ENCODE data around the gene FSIP1. TPM values are rescaled to one million over a fixed set of nuclear protein-coding genes. Genes with fewer than 3 reads are reported as not detected.
"Not testable (repeated sequence)": the region's sequence is repeated elsewhere in the genome, so short reads cannot be mapped to it uniquely, and the experiment has no call there.

FSIP1 gene
- total RNA-seq = 0.85 TPM

- intact Hi-C loops (cut with DNase I) = no loop called here
- ATAC-seq = peak; percentile 99
Measured at GRCh38 chr15:39782441-39783138, at the start of gene FSIP1. Gene FSIP1 (minus strand): TSS chr15:39782841. CDS start chr15:39776524, 6,317 bp downstream.

GRCh38 chr15:39830166-39830565 lies 47.5 kb upstream of the FSIP1 start:
- intact Hi-C loops (cut with DNase I) = no loop called here
- ATAC-seq = no peak

More at GRCh38 chr15:39782441-39783138, at the start of gene FSIP1:
- DNase-seq (ENCODE audit: low spot score) = peak; percentile 98

GRCh38 chr15:39828374-39828931 lies 45.8 kb upstream of the FSIP1 start:
- ATAC-seq (no peak), DNase-seq (ENCODE audit: low spot score) (no peak)
- intact Hi-C loops (cut with DNase I) = no loop called here

More at GRCh38 chr15:39830166-39830565, 47.5 kb upstream of the FSIP1 start:
- no peak for DNase-seq (ENCODE audit: low spot score)

GRCh38 chr15:39826975-39827374 lies 44.3 kb upstream of the FSIP1 start:
- intact Hi-C loops (cut with DNase I) = no loop called here
- no peak for ATAC-seq

DNA sequence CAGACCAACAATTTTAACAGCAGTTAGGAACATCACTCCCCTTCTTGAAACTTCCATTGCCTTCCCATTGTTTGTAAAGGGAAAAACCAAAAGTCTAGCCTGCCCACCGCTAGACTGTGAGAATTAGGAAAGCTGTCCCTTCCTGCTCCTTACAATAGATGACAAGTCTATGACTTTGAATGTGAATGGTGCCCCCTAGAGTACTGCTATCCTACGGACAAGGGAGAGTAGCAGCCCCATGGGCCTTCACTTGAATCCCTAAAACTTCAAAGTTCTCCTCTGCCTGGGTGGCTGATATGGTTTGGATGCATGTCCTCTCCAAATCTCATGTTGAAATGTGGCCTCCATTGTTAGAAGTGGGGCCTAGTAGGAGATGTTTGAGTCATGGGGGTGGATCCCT lies 41.0 kb upstream of the FSIP1 start:
- intact Hi-C loops (cut with DNase I) = no loop called here
- no peak for DNase-seq (ENCODE audit: low spot score)
- ATAC-seq = no peak

More at GRCh38 chr15:39826975-39827374, 44.3 kb upstream of the FSIP1 start:
- no peak for DNase-seq (ENCODE audit: low spot score)

- intact Hi-C loops (cut with DNase I) = no loop called here
- no peak for ATAC-seq
- no peak for DNase-seq (ENCODE audit: low spot score)
Measured at GRCh38 chr15:39820050-39820602, 37.5 kb upstream of the FSIP1 start.

- intact Hi-C loops (cut with DNase I) = no loop called here
- no peak for ATAC-seq
Measured at GRCh38 chr15:39819533-39819932, 36.9 kb upstream of the FSIP1 start.

DNA sequence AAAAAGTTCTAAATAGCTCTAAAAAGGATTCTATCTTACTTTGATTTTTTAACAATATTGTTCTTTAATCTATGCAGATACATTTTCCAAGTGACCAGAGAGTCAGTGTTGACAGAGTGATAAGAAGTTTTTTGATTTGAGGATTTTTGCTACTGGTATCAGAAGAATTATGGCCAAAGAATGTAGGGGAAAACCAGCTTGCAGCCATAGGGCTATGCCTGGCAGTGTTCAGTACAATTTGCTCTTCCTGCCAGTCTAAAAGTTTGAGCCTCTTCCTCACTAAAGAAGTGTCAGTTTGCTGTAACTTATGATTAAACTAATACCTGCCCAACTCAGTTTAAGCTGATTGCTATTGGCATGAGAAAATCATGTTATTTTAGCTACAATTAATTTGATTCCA lies 35.3 kb upstream of the FSIP1 start:
- DNase-seq (ENCODE audit: low spot score) (no peak), ATAC-seq (no peak)
- intact Hi-C loops (cut with DNase I) = no loop called here

More at GRCh38 chr15:39819533-39819932, 36.9 kb upstream of the FSIP1 start:
- DNase-seq (ENCODE audit: low spot score) = no peak

- DNase-seq (ENCODE audit: low spot score) (no peak), ATAC-seq (no peak)
- intact Hi-C loops (cut with DNase I) = no loop called here
Measured at GRCh38 chr15:39814489-39814888, 31.8 kb upstream of the FSIP1 start.

- ATAC-seq; intact Hi-C loops (cut with DNase I); DNase-seq (ENCODE audit: low spot score): not testable (repeated sequence)
Measured at GRCh38 chr15:39812651-39813050, 30.0 kb upstream of the FSIP1 start.

- no peak for DNase-seq (ENCODE audit: low spot score)
- no peak for ATAC-seq
- intact Hi-C loops (cut with DNase I) = no loop called here
Measured at GRCh38 chr15:39808909-39809308, 26.3 kb upstream of the FSIP1 start.

DNA sequence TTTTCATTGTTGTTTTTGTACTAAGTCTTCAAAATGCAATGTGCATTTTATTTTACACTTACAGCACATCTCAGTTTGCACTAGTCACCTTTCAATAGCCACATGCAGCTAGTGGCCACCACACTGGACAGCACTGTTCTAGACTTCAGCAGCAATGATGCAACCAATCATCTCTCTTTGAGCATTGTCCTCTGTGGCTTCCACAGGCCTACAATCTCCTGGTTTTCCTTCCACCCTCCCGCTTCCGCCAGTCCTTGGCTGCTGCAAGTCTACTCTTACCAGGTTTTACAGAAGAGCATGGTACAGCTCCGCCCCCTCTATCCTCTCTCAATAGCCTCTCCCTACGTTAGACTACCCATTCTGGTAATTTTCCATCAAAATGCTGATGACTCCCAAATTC lies 25.1 kb upstream of the FSIP1 start:
- intact Hi-C loops (cut with DNase I) = no loop called here

DNA sequence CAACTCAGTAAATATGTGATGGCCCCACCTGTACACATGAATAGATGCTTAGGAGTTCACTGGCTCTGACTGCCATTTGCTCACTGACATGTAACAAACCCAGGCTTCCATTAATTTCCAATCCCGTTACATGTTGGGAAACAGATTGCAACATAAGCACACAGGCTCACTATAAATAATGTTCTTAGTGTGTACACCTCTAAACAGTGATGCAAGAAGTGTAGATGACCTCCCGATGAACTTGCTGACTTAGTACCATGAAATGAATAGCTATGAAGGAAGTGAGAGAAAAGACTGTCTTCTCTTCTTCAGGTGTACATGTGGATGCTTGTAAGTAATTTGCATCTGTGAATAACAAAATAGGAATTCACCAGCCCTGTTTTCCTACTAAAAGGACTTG lies 21.4 kb upstream of the FSIP1 start:
- DNase-seq (ENCODE audit: low spot score) (no peak), ATAC-seq (no peak)
- intact Hi-C loops (cut with DNase I) = no loop called here

More for the DNA sequence above, 25.1 kb upstream of the FSIP1 start:
- ATAC-seq (no peak), DNase-seq (ENCODE audit: low spot score) (no peak)

GRCh38 chr15:39803016-39803415 lies 20.4 kb upstream of the FSIP1 start:
- intact Hi-C loops (cut with DNase I) = no loop called here
- DNase-seq (ENCODE audit: low spot score) = no peak
- ATAC-seq = no peak

DNA sequence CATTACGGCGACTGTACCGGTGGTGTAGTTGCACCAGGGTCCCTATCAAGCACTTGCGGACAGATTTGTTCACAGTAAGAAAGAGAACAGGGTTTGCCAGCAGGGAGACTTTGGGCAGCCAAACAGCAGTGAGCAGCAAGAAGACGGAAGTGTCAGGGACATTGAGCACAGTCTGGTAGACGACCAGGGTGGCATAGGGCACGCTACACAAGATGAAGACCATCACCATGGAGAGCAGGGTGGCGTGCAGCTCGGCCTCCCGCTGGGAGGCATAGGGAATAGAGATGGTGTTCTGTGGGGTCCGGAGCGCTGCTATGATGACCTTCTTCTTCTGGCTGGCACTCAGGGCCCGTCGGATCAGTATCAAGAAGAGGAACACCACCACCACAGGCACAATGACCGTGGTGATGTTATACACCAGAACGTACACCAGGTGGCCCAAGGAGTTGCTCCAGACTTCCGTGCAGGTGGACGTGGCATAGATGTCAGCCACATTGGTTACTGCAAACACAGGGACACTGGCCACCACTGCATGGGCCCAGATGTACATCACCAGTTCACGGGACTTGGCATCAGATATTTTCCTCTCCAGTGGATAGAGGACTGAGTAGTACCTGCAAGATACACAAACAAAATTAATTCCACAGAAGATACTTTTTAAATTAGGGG lies 19.1 kb upstream of the FSIP1 start:
- ATAC-seq (peak; percentile 20), DNase-seq (ENCODE audit: low spot score) (no peak)
- intact Hi-C loops (cut with DNase I) = no loop called here

- ATAC-seq (peak; percentile 72), DNase-seq (ENCODE audit: low spot score) (no peak)
- intact Hi-C loops (cut with DNase I) = no loop called here
Measured at GRCh38 chr15:39799552-39800011, 16.9 kb upstream of the FSIP1 start.

DNA sequence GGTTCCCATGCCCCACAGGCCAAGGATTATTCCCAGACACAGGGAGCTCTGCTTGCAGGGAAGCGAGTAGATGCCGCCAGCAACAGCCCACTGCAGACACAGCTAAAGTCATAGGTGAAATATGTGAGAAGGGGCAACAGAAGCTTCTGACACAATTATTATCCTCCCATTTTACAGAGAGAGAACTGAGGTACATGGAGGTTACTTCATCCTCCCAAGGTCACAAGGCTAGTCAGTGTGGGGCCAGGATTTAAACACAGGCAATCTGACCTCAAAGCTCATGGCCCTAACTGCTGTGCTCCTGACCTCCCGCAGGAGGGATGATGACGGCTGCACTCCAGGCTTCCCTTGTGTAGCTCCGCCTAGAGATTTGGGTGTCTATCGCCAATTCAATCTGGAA lies 15.7 kb upstream of the FSIP1 start:
- ATAC-seq = no peak

DNA sequence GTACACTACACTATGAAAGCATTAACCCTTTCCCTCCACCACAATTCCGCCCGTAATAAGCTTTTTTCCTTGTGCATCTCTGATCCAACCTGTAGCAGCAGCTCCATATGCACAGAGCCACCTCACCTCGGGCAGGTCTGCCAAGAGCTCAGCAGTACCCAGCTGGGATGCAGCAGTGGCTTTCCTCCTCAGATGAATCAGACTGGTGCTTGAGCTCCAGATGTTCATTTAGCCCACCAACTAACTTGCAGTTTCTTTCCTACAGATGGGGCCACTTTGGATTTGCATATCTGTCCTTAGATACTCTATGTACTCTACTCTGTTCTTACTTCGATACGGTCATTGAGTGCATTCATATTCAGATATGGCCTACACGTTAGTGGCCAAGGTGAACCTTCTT lies 14.8 kb upstream of the FSIP1 start:
- ATAC-seq = no peak
- DNase-seq (ENCODE audit: low spot score) = no peak
- intact Hi-C loops (cut with DNase I) = no loop called here

More for the DNA sequence above, 15.7 kb upstream of the FSIP1 start:
- intact Hi-C loops (cut with DNase I) = no loop called here
- no peak for DNase-seq (ENCODE audit: low spot score)

GRCh38 chr15:39796601-39797000 lies 14.0 kb upstream of the FSIP1 start:
- DNase-seq (ENCODE audit: low spot score) (no peak), ATAC-seq (no peak)
- intact Hi-C loops (cut with DNase I) = no loop called here

GRCh38 chr15:39795486-39795885 lies 12.8 kb upstream of the FSIP1 start:
- no peak for ATAC-seq
- intact Hi-C loops (cut with DNase I) = no loop called here
- DNase-seq (ENCODE audit: low spot score) = no peak

All from sciatic nerve (tissue), 2 donors.